HG03575 (cell line): ENCODE data around the gene PRRT1.
"Not testable (repeated sequence)": the region's sequence is repeated elsewhere in the genome, so short reads cannot be mapped to it uniquely, and the experiment has no call there.

Source experiments
- ATAC-seq: cut with Tn5 transposase; IDR thresholded peaks from one replicate; pipeline ENCODE4 v1.9.1; 2021; ENCODE audit not compliant: unreplicated experiment, insufficient number of reproducible peaks, low FRiP score; ENCODE audit errors: extremely low read depth

The PRRT1 gene

DNA sequence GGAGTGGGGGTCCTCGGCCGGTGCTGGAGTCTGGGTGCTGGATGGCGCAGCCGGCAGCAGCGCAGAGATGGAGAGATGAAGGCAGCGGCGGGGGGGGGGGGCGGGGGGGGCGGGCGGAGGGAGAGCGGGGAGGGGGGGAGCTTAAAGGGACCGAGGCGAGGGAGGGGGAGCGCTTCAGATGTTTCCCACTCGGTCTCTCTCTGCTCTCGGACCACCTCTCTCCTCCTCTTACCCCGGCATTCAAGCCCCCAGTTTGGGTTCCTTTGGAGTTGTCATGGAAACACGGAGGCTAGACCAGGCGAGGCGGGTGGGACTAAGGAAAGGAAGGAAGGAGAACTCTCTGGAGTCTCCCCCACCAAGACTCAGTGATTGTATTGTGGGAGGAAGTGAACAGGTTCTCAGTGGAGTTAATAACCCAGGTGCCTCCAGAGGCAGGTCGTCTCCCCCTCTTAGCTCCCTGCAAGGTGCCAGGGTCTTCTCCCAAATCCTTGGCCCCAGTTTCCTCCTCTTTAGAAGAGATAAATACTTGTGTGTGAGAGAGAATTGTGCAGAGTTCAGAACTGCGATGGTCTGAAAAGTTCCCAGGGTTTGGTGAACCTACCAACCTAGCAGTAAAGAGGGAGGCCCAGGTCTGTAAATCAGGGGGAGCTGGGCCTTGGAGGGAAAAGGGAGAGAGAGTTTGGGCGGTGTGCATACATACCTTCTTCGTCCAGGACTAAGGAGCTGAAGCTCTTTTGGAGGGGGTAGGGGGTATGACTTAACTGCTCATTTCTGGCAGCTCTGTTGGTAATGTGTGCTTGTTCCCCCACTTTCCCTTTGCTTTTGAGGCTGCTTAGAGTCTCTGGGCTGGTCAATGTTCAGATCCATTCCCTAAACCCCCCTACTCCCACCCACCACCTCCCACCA lies at the start of gene PRRT1:
PRRT1 (minus strand) TSS at position 77 of the 906 bp plus-strand sequence. CDS start 112 bp downstream, outside the sequence.
- ATAC-seq: no peak

DNA sequence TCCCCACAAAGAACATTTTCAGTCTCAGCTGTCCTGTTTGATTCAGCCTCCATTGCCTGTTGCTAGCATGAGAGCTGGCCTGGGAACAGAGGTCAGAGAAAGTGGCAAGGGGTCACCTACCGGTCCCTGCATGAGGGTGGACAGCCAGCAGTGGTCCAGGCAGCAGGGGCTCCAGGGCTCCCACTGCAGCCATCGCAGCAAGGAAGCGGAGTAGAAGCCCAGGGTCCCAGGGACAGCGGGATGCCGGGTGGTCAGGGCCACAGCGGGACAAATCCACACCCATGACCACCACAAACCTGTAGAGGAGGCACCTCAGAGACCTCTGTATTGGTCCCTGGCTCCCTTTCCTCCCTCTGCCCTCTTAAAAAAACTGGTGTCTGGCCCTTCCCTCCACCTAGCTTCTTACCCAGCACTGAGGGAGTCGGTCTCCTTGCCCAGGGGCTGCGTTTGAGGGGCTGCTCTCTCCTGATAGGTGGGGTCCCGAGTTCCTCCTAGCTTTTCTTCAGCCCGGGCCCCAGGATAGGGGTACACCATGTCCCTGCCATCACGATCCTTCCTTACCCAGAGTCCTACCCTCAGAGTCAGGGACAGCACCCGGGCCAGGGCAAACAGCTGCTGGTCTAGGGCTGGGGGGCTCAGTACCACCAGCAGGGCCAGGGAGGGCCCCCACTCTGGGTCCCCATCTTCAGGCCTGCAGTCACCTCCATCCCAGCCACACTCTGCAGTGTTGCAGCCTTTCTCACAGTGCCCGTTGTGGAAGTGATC lies 49.2 kb upstream of the PRRT1 start:
- ATAC-seq: no peak

DNA sequence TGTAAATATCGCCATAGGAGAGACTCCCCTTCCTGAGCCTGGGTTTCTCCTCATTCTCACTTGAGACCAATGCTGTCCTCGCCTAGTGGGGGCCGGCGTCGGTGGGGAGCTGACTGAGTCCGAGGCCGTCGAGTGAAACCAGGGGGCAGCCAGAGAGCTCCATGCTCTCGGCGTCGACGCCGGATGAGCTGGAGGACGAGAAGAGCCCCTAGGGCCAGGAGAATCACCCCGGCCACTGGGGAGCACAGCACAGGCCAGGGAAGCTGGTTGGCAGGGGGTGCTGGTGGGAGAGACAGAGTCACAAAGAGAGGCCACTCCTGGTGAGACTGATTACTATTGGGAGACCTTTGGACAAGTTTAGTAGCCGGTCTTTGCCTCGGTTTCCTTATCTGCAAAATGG lies 47.1 kb upstream of the PRRT1 start:
- ATAC-seq: no peak

DNA sequence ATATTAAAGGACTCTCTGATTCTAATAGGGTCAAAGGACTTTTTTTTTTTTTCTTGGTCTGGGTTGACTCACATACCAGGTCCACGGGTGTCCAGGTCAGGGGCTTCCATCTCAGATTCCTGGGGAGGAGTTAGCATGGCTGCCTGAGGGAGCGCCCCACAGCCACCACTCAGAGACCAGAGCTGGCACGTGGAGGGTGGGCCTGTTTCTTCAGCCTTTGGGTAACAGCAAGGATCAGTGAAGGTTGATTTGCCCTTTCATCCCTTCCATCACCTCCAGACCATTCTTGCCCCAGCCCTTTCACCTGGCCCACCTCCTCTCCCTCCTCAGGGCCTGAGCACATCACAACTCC lies 46.6 kb upstream of the PRRT1 start:
- no peak for ATAC-seq

DNA sequence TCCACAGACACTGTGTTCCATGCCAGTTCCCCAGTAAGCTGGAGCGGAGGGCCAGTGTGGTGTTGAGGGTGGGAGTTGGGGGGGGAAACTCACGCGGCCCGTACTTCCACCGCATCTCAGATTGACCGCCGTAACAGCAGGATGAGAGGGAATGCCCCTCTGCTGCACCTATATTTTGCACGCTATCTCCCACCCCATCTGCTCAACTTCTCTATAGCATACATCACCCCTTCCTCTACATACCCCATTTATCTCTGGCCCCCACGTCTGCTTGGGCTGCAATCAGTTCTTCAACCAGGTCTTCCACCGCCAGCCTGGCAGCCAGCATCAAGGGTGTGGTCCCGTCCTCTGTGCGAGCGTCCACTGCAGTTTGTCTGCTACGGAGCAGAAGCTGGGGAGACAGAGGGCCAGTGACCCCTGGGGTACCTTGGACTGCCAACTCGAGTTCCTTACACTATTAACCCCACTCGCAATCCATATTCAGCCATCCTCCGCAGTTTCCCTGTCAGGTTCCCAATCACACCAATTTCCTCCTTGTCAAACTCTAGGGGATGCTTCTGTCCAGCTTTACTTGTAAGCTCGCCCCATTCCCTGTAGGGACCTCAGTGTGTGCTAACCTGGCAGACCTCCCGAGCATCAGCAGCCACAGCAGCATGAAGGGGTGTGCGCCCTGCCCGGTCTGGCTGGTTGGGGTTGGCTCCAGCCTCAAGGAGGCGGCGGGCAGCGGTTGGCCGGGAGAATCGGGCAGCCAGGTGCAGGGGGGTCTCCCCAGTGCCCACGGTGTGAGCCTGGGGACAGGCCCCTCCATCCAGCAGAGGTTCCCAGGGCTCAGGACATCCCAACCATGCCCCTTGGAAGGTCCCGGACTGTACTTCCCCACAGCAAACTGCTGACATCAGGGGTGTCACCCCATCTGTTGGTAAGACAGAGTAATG lies 45.2 kb upstream of the PRRT1 start:
- ATAC-seq: no peak

DNA sequence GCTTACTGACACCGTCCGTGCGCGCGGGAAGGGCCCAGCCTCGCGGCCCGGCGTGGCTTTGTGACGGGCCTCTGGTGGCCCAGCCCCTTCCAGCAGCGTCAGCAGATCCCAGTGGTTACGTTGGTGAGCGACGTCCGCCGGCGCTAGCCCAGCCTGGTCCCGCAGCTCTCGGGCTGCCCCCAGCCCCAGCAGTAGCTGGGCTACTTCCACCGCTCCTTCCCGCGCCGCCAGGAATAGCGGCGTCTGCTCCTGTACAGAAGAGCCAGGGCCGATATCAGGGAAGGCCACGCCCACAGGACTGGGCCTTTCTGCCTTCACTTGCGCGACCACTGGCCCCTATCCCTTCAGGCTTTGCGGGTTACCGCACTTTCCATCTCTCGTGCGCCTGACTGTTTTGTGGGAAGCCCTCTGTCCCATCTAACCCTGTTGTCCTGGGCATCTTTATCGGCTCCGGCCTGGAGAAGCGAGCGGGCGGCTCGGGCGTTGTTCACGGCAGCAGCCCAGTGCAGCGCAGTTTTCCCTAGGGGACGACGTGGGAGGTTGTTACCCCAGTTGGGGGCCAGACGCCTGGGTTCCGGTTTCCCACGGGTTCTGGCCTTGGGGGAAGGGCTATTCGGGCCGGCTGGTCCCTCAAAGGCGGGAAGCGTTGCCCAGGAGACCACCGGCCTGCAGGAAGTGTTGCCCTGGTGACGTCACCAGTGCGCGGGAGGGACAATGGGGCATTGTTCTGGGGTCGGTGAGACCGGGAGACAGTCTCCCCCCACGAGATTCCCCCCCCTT lies 44.4 kb upstream of the PRRT1 start:
- ATAC-seq: peak; percentile 31

DNA sequence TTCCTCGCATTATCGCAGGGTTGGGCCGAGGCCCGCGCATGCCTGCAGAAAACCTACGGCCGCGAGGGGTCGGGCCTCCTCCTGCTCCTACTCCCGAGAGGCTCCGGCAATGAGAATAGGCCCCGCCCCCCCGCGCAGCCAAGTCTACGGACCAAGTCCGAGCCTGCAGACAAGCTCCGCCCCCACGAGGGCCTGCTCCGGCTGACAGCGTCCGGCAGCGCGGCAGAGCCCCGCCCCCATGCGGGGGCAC lies 43.8 kb upstream of the PRRT1 start:
- ATAC-seq: no peak

DNA sequence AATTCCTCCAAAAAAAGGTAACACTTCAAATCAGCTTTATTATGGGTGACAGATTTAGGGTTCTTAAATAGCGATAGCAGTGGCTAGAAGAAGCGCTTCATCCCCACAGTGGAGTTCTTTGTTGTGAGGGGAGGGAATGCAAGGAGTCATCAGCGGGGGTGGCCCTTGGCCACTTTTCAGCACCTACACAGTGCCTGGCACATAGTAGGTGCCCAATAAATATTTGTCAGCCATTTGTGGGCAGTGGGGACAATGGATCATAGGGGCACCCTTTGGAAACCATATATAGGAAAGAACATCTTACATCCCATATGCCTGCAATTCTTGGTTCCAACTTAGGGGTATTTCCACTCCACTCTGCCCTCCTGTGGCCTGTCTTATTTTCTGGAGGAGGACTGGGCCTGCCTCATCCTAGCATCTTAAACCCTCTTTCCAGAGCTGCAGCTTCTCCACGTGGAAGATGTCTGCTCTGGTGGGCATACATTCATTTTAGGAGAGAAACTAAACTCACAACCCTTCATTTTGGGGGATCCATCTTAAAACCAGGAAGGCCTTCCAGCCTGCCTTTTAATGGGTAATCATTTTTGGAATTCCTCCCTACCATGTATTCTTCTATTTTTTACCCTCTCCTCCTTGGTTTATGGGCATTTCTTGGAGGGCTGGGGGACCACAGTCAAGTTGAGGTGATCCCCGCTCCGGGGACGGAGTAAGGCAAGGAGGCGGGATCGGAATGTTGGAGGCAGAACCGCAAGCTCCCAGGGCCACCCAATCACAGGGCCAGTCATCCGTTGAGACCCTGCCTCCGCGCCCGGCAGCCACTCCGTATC lies 43.3 kb upstream of the PRRT1 start:
- ATAC-seq: peak; percentile 41

DNA sequence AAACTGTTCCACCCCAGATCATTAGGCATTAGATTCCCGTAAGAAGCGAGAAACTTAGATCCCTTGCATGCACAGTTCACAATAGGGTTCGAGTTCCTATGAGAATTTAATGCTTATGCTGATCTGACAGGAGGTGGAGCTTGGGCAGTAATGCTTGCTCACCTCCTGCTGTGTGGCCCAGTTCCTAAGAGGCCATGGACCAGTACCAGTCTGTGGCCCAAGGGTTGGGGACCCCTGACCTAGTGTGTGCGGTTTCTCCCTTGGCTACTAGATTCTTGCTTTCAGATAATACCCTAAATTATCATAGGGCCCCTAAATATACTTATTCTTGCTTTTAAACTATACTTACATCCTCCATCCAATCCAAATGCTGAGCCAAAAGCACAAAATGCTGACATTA lies 42.6 kb upstream of the PRRT1 start:
- no peak for ATAC-seq

DNA sequence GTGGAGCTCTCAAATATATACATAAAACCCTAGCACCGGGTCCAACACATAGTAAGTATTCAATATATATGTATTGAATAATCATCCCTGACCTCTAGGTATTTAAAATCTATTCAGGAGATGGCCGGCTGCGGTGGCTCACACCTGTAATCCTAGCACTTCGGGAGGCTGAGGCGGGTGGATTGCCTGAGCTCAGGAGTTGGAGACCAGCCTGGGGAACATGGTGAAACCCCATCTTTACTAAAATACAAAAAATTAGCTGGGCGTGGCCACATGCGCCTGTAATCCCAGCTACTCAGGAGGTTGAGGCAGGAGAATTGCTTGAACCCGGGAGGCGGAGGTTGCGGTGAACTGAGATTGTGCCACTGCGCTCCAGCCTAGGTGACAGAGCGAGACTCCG lies 41.4 kb upstream of the PRRT1 start:
- not testable (repeated sequence) for ATAC-seq

DNA sequence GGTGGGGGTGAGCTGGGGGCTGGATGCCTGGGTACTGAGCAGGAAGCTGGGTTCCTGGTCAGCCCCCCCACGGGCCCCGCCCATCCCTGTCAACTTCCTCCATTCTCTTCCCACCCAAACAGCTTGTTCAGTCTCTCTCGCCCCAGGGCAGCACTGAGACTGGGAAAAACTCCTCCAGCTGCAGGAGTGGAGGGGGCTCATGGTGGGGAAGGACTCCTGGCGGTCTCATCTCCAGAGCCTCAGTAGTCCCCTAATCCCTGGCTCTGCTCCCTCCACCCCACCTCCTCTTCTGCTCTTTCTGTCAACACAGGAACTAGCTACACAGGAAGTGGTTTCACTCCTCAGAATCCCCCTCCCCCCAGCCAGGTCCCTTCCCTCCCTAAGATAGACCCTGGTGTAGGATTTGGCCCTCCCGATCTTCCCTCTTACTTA lies 40.9 kb upstream of the PRRT1 start, which contains the start of gene GPSM3:
GPSM3 (minus strand) TSS at position 36 of the 432 bp plus-strand sequence. CDS start 130 bp downstream, outside the sequence.
- no peak for ATAC-seq

DNA sequence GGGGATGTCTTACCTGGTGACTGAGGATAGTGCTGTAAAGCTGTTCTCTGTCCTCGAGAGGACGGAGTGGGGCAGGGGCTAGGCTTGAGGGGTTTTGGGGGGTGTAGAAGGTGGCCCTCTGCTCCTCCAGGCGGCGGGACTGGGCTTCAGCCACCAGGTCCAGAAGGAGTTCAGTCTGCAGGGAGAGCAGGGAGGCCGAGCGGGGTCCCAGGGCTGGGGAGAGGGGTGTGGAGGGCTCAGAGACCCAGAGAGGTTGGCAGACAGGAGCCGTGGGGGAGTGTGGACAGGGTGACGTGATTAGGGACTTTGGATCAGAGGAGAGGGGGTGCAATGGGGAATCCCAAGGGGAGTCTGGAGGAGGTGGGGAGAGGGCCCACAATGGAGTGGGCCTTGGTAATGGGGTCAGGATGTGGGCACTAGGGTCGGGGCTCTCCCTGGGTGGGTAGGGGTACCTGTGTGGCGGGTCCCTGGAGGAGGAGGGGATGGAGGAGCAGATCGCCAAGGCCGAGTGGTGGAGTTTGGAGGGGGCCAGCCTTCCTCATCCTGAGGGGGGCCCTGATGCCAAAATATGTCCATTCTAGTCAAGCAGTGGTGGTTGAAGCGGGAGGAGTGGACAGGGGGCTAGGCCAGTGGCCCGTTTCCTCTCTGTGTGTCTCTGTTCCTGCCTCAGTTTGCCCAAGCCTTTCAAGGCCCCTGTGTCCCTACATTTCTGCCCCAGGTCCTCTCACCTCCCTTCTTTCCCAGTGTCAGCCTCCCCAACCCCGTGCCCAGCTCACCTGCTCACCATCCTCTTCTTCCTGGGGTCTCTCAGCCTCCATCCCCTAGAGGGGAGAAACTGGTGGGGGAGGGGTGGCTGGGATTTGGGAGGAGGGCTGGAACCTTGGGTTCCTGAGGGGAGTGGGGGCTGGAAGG lies 40.2 kb upstream of the PRRT1 start:
- ATAC-seq: no peak

DNA sequence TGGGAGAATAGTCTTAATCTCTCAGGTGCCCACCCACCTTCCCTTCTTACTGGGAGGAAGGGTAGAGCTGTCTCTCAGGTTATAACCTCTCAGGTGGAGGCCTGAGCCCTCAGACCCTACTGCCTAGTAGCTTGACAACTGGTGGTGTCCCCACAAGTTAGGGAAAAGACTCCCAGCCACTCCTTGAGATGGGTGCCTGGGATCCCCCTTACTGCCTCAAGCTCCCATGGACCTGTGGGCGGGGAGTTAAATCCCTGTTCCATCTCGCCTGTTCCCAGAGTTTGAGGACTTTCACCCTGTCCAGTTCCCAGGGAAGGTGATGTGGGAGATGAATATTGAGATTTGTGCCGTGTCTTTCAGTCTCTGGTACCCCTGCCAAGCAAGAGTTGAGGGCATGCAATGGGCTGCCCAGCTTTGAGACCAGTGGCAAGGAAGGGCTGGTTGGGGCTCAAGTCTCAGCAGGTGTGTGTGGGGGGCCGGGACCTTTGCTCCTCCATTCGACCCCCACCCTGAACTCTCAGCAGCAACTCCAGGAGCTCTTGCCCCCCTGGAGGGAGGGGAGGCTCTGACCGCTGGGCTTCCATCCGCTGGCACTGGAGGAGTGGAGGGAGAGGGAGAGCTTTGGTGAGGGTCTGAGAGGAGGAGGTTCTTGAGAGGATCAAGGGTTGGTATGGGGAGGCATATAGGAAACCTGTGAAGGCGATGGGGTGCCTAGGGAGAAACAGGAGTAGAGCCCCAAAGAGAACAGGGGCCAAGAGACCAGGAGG lies 39.4 kb upstream of the PRRT1 start:
- ATAC-seq: no peak

DNA sequence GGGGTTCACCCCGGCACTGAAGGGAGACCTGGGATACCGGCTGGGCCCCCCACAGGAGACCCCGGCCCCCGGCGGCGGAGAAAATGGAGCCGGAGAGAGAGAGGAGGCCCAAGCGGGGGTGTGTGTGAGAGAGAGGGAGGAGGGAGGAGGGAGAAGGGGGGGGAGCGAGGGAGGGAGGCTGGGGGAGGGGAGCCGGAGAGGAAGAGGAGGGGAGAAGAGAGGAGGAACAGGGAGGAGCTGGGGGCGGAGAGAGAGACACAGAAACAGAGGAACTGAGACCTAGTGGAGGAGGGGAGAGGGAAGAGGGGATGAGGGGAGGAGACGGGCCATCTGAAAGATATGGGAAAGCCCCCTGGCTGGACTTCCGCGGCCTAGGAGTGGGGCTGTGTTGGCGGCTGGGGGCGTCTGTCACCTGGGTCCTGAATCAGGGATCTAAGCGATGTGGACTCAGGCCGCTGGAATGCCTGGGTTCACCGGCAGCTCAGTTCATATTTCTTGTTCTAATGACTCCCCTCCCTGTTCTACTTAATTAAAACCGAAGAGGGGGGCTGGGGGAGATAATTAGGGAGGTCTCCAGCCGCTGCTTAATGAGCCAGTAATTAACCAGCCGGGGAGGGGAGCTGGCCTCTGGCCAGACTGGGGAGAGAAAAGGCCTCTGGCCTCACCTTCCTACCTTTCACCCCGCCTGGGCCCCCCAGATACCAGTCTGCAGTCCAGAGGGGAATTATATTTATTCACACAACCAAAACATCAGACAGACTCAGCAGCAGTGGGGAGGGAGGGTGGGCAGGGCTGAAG lies 38.5 kb upstream of the PRRT1 start, which contains the start of gene PBX2:
PBX2 (minus strand) TSS at position 149 of the 798 bp plus-strand sequence. CDS start 287 bp downstream, outside the sequence.
- ATAC-seq: no peak

DNA sequence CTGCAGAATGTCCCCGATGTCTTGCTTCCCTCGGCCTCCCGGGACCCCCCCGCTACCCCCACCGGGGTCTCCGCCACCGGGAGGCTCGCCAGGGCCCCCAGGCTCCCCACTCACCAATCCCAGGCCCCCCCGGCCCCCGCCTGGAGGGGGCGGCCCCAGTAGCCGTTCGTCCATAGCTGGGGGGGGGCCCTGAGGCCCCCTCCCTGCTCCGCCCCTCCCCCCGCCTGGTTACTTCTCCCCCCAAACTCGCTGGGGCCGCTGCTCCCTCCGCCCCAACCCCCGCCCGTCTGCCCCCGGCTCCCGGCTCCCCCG lies 38.0 kb upstream of the PRRT1 start:
- no peak for ATAC-seq
